PC-9 (cell line): ENCODE results near the gene PLEKHB2.

Experiments
- EZH2 ChIP-seq: fragments of 200-600 bp; sonication (generic); IDR thresholded peaks from 2 replicates; pipeline ENCODE4 v1.8.0; 2017; ENCODE audit warnings: antibody characterized with exemption, low read depth
- TF ChIP-seq, protein P1 (sequence below): fragments of 200-600 bp; sonication (generic); conservative IDR thresholded peaks from 2 replicates; pipeline ENCODE4 v1.6.1; 2017; ENCODE audit warnings: mixed run types, antibody characterized with exemption, mild to moderate bottlenecking, moderate library complexity

DNA sequence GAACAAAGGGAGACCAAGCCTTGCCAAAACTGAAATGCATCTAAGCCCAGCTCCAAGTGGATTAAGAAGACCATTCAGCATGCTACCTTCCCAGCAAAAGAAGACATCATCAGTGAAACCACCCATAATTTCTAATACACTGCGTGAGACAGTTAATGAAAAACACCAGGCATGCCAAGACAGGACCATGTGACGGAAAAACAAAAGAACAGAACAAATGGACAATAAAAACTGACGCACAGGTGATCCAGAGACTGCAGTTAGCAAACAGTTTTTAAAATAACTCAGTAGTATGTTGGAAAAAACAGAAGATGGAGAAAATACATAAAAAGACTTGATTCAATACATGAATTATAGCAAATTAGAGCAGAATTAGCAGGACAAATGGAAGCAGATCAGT is 27.2 kb upstream of the PLEKHB2 start:
- TF ChIP-seq, protein P1, sequence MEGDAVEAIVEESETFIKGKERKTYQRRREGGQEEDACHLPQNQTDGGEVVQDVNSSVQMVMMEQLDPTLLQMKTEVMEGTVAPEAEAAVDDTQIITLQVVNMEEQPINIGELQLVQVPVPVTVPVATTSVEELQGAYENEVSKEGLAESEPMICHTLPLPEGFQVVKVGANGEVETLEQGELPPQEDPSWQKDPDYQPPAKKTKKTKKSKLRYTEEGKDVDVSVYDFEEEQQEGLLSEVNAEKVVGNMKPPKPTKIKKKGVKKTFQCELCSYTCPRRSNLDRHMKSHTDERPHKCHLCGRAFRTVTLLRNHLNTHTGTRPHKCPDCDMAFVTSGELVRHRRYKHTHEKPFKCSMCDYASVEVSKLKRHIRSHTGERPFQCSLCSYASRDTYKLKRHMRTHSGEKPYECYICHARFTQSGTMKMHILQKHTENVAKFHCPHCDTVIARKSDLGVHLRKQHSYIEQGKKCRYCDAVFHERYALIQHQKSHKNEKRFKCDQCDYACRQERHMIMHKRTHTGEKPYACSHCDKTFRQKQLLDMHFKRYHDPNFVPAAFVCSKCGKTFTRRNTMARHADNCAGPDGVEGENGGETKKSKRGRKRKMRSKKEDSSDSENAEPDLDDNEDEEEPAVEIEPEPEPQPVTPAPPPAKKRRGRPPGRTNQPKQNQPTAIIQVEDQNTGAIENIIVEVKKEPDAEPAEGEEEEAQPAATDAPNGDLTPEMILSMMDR, result no peak
- TF ChIP-seq EZH2, result no peak
